ENCODE data around the gene SMO. TPM values are rescaled to one million over a fixed set of nuclear protein-coding genes. Genes with fewer than 3 reads are reported as not detected.
A peak's percentile ranks its signal among the peaks of the same experiment; 100 is the strongest.
"Not testable (repeated sequence)": the region's sequence is repeated elsewhere in the genome, so short reads cannot be mapped to it uniquely, and the experiment has no call there.

The SMO gene
- polyA plus RNA-seq, 3 donors, result 96.2 to 110 (median 101) TPM

- no peak for DNase-seq (ENCODE audit: low read depth in 3 of 3, low spot score in 2 of 3)
Observed at GRCh38 chr7:129205987-129206785, 17.8 kb downstream of the SMO start.

GRCh38 chr7:129208667-129209066, 20.2 kb downstream of the SMO start:
- DNase-seq (ENCODE audit: low read depth in 3 of 3, low spot score in 2 of 3), result no peak

GRCh38 chr7:129209067-129209926, 20.9 kb downstream of the SMO start:
- no peak for DNase-seq (ENCODE audit: low read depth in 3 of 3, low spot score in 2 of 3)

- no peak for DNase-seq (ENCODE audit: low read depth in 3 of 3, low spot score in 2 of 3)
Observed at GRCh38 chr7:129210256-129210988, 22.0 kb downstream of the SMO start.

GRCh38 chr7:129210989-129211312, 22.5 kb downstream of the SMO start:
- DNase-seq (ENCODE audit: low read depth in 3 of 3, low spot score in 2 of 3), result no peak

- no peak for DNase-seq (ENCODE audit: low read depth in 3 of 3, low spot score in 2 of 3)
Observed at GRCh38 chr7:129212126-129212525, 23.7 kb downstream of the SMO start.

GRCh38 chr7:129212596-129212995, 24.2 kb downstream of the SMO start:
- DNase-seq (ENCODE audit: low read depth in 3 of 3, low spot score in 2 of 3), result no peak

GRCh38 chr7:129213828-129214227, 25.4 kb downstream of the SMO start:
- DNase-seq (ENCODE audit: low read depth in 3 of 3, low spot score in 2 of 3), result no peak

GRCh38 chr7:129215691-129216090, 27.3 kb downstream of the SMO start:
- not testable (repeated sequence) for DNase-seq (ENCODE audit: low read depth in 3 of 3, low spot score in 2 of 3)

GRCh38 chr7:129216101-129216715, 27.8 kb downstream of the SMO start:
- not testable (repeated sequence) for DNase-seq (ENCODE audit: low read depth in 3 of 3, low spot score in 2 of 3)

GRCh38 chr7:129216821-129217416, 28.5 kb downstream of the SMO start:
- not testable (repeated sequence) for DNase-seq (ENCODE audit: low read depth in 3 of 3, low spot score in 2 of 3)

GRCh38 chr7:129218514-129219062, 30.2 kb downstream of the SMO start:
- peak; percentile 61 to 76 (median 66) for DNase-seq (ENCODE audit: low read depth in 3 of 3, low spot score in 2 of 3)

- not testable (repeated sequence) for DNase-seq (ENCODE audit: low read depth in 3 of 3, low spot score in 2 of 3)
Observed at GRCh38 chr7:129219166-129219565, 30.7 kb downstream of the SMO start.

GRCh38 chr7:129222064-129222463, 33.6 kb downstream of the SMO start:
- DNase-seq (ENCODE audit: low read depth in 3 of 3, low spot score in 2 of 3), result no peak

GRCh38 chr7:129224251-129225205, 36.1 kb downstream of the SMO start, which contains the start of gene AHCYL2:
AHCYL2 (plus strand) TSS chr7:129225030.
- peak; percentile 95 to 97 (median 96) for DNase-seq (ENCODE audit: low read depth in 3 of 3, low spot score in 2 of 3)

GRCh38 chr7:129225206-129225930, 36.9 kb downstream of the SMO start:
- DNase-seq (ENCODE audit: low read depth in 3 of 3, low spot score in 2 of 3), result peak in 1 of 3 donors; percentile 29

GRCh38 chr7:129225931-129226572, 37.6 kb downstream of the SMO start:
- DNase-seq (ENCODE audit: low read depth in 3 of 3, low spot score in 2 of 3), result no peak

All from right renal cortex interstitium (tissue), 3 donors.